Hypothalamus (tissue), 51 donors: ENCODE data around the gene WFIKKN1.
"Not testable (repeated sequence)": the region's sequence is repeated elsewhere in the genome, so short reads cannot be mapped to it uniquely, and the experiment has no call there.

Experiments
- DNase-seq, 51 donors: peaks; one replicate each; lab custom pipeline; 2025; lab: John Stamatoyannopoulos, UW

Gene WFIKKN1

GRCh38 chr16:593406-593805 is 37.4 kb upstream of the WFIKKN1 start:
- DNase-seq = no peak

GRCh38 chr16:593807-594206 is 37.0 kb upstream of the WFIKKN1 start:
- DNase-seq = peak in 1 of 51 donors; percentile 16

- DNase-seq = no peak
Observed at GRCh38 chr16:595094-595528, 35.7 kb upstream of the WFIKKN1 start.

GRCh38 chr16:595942-596735 is 34.6 kb upstream of the WFIKKN1 start:
- peak in 1 of 51 donors; percentile 67 for DNase-seq

GRCh38 chr16:596736-597060 is 34.1 kb upstream of the WFIKKN1 start:
- no peak for DNase-seq

- DNase-seq = not testable (repeated sequence)
Observed at GRCh38 chr16:597655-598054, 33.1 kb upstream of the WFIKKN1 start.

- no peak for DNase-seq
Observed at GRCh38 chr16:598823-599739, 31.7 kb upstream of the WFIKKN1 start.

- no peak for DNase-seq
Observed at GRCh38 chr16:600781-601180, 30.0 kb upstream of the WFIKKN1 start.

- no peak for DNase-seq
Observed at GRCh38 chr16:603933-604332, 26.9 kb upstream of the WFIKKN1 start.

GRCh38 chr16:606656-607307 is 24.0 kb upstream of the WFIKKN1 start:
- DNase-seq = no peak

- no peak for DNase-seq
Observed at GRCh38 chr16:608019-608418, 22.8 kb upstream of the WFIKKN1 start.

- DNase-seq = no peak
Observed at GRCh38 chr16:609316-609715, 21.5 kb upstream of the WFIKKN1 start.

- no peak for DNase-seq
Observed at GRCh38 chr16:609984-610383, 20.8 kb upstream of the WFIKKN1 start.

GRCh38 chr16:610513-611381 is 20.0 kb upstream of the WFIKKN1 start:
- DNase-seq = peak in 38 of 51 donors; percentile 10 to 79 (median 54)

GRCh38 chr16:615122-615521 is 15.7 kb upstream of the WFIKKN1 start:
- DNase-seq = no peak

- DNase-seq = no peak
Observed at GRCh38 chr16:616733-617586, 13.8 kb upstream of the WFIKKN1 start.

- no peak for DNase-seq
Observed at GRCh38 chr16:617855-618254, 12.9 kb upstream of the WFIKKN1 start.

GRCh38 chr16:619476-620100 is 11.2 kb upstream of the WFIKKN1 start:
- no peak for DNase-seq
